H1 (cell line): ENCODE results near the gene ZAP70. TPM values are rescaled to one million over a fixed set of nuclear protein-coding genes. Genes with fewer than 3 reads are reported as not detected.

Experiments
- ASH2L ChIP-seq: fragments of 200-600, 300-600 bp; sonication (generic); IDR thresholded peaks from one replicate; pipeline ENCODE4 v1.7.1; 2017; ENCODE audit warnings: low read length
- BRCA1 ChIP-seq: IDR thresholded peaks from 2 replicates; pipeline ENCODE4 v1.6.1; 2012; ENCODE audit warnings: low read depth, low read length, improper control_type of control experiment
- CBX8 ChIP-seq: fragments of 300-800, 300-1000 bp; sonication (generic); IDR thresholded peaks from 2 replicates; pipeline ENCODE4 v1.7.1; 2016; ENCODE audit warnings: low read depth, low read length, borderline replicate concordance
- CHD2 ChIP-seq: IDR thresholded peaks from 2 replicates; pipeline ENCODE4 v1.6.1; 2012; ENCODE audit warnings: low read length, improper control_type of control experiment
- POLR2AphosphoS5 ChIP-seq: IDR thresholded peaks from 2 replicates; pipeline ENCODE4 v1.6.1; 2011; ENCODE audit warnings: low read depth, low read length
- SP2 ChIP-seq: IDR thresholded peaks from 2 replicates; pipeline ENCODE4 v1.6.1; 2012; ENCODE audit warnings: mild to moderate bottlenecking, low read length, inconsistent platforms
- polyA plus RNA-seq, 7 experiments: library from polyadenylated mRNA; depleted of rRNA in 3 of 7; stranded (reverse) in 5 of 7; unstranded in 2 of 7; fragments of >200 nt in 5 of 7; fragments of 200-250 nt in 2 of 7; gene quantifications; 1 replicate in 5 of 7; 2 replicates in 1 of 7; 4 replicates in 1 of 7; pipeline versions ENCODE4 v1.2.1 to v1.2.3, GENCODE V29; 2011 to 2013; ENCODE audit warnings: missing spikeins in 2 of 7, mixed read lengths in 2 of 7
- total RNA-seq: library from RNA; stranded (reverse); fragmentation: NEBNext Ultra II Directional; extraction: Animal tissue kit (Norgen Biotek cat#: 25700); gene quantifications from 2 replicates; pipeline ENCODE4 v1.2.1, GENCODE V29; 2021

Gene ZAP70
- total and polyA plus RNA-seq, 2 of the 8 experiments (the other 6 are each of a cell fraction or from before 2014, with no cell fraction given), result 0.15 TPM; not detected in 1

DNA sequence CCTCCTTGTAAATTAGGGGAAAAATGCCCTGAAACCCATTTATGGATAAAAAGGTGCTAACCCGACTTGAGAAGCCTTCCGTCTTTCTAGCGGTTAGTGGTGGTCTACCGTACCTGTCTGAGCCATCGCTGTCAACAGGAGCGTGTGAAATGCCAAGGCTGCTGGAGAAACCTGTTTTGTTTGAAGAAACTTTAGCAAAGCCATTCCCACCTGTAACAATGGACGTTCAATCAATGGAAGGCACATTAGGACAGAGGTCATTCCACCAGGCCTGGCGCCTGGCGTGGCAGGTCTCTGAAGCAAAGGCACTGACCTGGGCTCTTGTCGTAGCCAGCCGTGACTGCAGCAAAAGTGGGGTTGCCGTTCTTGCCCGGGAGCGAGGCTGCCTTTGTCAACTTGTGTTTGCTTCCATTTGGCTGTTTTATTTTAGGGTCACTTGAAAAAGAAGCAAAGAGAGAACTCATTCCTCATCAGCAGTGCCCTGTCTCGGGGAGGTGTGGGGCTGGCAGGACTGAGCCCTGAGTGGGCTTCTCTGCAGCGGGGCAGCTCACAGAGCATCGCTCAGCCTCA is 47.2 kb downstream of the ZAP70 start (continued):
- TF ChIP-seq CBX8 (no peak), SP2 (no peak), CHD2 (no peak), BRCA1 (no peak), ASH2L (no peak), POLR2AphosphoS5 (no peak)
